ENCODE data around the gene TSKU.

Gene TSKU

DNA sequence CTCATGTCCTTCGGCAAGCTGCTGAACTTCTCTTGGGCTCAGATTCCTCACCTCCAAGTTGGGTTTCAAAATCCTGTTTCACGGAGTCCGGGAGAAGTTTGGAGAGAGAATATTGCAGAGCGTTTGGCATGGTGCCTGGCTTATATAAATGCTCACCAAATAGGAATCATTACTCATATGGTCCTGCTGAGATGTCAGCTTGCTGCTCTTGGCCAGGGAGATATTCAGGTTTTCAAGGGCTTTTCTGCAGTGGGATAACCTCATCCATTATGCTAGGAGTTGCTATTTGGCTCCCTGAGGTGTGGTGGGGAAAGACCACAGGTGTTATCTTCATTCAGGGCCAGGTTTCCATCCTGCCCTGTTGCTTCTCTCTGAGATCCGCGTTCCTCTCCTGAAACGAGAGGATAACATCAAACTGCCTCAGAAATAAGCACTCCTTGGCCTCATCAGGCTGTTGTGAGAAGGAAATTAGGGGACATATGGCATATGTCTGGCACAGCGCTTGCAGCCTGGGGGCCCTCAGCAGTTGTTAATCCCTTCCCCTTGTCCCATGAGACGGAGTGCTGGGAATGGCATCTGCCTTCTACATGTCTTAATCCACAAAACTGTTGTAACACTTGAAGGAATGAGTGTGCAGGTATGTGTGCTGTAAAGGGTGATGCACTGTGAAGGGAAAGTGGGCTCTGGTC lies 47.6 kb downstream of the TSKU start:
- no peak for DNase-seq

DNA sequence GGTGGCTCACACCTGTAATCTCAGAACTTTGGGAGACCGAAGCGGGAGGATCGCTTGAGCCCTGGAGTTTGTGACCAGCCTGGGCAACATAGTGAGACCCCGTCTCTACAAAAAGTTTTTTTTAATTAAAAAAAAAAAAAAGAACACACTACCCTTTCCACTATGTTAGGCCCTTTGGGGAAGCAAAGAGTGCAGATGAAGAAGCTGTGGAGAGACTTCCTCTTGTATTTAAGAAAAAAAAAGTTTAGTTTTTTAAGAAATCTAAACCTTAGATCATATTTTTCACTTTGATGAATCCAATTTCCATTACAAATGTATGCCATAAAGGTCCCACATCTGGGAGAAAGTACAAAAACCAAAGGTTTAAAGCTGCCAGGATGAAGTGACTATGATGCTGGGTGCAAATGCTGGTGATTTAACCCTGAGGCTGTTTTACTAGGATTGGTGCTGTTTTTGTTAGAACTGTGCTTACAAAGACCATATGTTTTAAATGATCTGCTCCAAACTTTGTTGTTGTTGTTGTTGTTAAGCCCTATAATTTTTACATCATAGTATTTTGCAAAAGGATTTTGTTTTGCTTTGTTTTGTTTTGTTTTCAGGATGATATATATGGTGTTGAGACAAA lies 48.6 kb downstream of the TSKU start:
- no peak for DNase-seq

DNA sequence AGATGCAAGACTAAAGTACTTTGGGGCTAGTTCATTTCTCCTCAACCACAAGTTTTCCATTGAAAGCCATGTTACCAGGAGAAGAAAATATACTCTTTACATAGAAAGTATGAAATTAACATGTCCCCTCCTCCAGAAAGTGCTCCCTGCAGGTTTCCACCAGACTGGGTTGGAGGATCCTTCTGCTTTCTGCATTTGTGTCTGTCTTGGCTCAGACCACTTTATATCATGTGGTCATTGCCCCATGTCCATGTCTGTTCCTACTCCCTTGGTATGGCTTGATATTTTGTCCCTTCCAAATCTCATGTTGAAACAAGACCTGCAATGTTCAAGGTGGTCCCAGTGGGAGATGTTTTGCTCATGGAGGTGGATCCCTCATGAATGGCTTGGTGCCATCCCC lies 49.2 kb downstream of the TSKU start:
- no peak for DNase-seq

DNA sequence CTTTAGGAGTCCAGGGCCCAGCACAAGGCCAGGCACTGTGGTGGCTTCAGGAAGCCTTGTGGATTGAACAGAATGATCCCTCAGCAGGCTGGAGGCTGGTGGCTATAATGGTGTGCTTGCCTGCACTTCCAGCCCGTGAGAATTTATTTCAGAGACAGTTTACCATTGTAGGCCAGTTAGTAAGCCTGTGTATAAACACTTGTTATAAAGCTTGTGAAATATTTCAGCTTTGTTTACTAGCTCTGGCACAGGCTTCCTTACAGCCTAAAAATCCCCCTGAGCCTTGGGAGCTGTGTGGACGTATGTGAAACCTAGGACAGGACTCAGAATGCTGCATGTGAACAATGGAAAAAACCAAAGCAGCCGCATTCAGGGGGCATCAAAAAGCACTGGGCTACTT lies 51.0 kb downstream of the TSKU start:
- DNase-seq: no peak

DNA sequence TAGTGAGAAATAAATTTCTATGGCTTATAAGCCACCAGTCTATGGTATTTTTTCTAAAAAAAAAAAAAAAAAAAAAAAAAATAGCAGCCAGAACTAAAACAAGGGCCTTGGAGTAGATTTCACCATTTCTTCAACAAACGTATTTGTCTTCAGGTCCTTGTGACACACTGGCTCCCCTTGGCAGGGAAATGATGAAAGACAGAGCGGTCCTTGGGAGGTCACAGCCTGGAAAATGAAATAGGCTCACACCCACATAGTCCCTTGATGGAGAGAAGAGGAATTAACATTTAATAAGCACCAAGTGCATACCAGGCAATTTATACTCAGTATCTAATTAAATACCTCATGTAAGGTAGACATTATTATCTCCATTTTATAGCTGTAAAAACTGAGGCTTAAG lies 51.9 kb downstream of the TSKU start:
- DNase-seq: no peak

DNA sequence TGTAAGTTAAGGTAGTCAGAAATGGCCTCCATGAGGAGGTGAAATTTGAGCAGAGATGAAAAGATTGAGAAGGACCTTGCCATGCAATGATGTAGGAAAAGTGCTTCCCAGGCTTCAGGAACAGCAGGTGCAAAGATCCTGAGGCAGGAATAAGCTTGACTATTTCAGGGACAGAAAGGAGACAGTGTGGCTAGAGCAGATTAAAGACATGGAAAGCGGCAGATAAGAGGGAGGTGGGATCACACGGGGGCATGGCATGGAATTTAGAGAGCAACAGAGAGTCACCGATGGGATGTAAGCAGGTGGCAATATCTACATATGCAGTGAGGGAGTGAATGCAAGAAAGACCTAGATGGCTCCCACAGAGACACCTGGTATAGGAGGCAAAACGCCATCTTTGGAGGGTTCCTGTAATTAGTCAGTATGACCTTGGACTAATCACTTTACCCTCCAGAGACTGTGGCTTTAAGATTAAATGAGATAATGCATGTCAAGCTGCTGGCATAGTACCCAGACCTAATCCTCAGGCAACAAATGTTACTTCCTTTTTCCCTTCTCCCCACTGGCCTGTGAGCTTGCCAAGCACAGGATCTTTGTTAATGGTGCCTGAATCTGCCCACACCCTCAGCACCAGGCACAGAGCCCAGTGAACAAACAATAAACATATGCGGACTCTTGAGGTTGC lies 52.9 kb downstream of the TSKU start:
- DNase-seq: no peak

DNA sequence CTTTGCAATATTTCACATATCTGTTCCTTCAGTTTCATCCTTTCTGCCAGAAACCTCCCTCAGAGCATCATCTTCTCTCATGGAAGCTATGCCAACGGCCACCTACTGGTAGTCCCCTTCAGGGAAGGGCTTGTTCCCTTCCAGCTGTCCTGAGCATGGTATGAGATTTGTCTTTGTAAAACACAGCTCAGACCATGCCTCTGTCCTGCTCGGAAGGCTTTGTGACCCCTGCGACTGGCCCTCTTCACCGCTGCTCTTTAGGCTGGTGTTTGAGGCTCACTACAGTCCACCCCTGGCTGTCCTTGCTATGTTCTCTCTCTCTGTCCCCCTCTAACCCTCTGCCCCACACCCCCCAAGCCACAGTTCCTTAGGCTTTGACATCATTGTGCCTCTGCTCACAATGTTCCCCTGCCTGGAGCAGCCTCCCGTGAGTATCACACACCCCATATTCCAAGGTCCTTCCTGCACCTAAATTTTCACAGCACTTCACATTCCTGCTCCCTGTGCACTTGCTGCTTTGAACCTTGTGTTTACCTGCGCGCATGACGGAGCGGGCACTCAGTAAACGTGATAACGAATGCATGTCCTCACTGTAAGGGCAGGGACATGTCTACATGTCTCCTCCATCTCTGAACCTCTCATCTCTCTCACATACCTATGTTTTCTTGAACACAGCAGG lies 53.6 kb downstream of the TSKU start:
- no peak for DNase-seq

DNA sequence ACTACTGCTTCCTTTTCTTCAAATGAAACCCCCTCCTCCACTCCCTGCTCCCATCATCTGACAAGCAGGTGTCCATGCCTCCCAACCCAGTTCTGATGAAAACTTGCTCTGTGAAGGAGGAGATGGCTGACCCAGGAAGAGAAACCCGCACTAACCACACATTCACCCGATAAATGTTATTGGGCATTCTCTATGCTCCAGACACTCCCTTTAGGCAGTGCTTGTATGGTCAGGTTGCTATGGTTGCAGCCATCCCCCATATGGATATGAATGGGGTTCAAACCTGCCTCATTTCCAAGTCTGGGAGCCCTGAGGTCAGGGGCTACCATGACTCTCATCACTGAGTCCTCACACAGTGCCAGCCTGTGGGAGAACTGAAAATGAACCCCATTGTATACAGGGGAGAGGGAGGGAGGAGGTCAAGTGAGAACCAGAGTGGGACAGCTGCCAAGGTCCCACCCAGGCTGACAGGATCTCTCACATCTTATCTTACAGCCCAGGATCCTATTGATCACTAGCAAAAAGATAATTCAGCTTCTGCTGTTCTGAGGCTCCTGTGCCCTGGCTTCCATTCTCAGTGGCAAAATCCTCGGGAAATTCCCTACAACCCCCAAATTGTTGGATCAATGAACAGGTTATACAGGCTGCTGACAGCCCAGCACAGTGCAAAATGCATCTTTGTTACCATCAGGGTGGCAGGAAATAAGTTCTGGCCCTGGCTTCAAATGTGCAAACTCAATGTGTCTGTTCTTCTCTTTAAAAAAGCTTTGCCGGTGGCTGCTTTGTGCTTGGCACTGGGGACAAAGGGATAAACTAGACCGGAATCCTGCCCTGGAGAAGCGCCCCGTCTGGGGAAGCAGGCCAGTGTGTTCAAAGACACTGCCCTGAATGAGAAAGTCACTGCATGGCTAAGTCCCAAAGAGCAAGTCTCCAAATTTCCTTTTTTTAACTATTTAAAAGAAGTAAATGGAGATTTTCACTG lies 54.8 kb downstream of the TSKU start:
- no peak for DNase-seq

DNA sequence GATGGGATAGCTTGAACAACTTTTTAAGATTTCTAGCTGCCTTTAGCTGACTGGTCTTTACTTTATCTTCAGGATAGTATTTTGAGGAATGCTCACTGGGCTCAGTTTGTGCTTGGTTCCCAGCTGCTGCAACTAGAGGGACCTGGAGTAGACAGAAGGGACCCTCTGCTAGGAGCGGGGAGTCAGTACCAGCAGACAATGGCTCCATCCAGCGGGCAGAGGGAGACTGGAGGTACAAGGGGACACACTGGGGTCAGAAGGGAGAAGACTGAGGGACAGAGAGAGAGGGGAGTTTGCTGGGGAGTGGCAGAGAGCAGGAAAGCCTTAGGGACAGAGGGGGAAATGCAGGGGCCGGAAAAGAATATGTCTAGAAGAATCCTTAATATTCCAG lies 55.5 kb downstream of the TSKU start:
- no peak for DNase-seq

DNA sequence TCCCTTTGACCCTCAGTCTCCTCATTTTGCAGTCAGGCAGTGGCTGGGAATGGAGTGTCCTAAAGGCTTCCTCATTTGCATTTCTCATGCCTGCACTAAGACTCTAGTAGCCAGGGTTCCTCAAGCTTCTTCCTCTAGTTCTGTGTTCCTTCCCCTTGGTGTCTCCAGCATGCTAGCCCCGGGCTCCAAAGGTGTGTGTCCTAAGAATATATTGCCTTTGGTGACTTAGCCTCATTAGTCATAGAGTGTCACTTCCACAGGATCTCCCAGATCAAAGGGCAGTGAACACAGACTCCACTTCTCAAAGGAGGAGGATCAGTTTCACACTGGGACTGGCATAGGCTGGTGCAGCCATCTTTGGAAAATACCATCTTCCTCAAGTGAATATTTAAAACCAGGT lies 56.2 kb downstream of the TSKU start:
- no peak for DNase-seq

DNA sequence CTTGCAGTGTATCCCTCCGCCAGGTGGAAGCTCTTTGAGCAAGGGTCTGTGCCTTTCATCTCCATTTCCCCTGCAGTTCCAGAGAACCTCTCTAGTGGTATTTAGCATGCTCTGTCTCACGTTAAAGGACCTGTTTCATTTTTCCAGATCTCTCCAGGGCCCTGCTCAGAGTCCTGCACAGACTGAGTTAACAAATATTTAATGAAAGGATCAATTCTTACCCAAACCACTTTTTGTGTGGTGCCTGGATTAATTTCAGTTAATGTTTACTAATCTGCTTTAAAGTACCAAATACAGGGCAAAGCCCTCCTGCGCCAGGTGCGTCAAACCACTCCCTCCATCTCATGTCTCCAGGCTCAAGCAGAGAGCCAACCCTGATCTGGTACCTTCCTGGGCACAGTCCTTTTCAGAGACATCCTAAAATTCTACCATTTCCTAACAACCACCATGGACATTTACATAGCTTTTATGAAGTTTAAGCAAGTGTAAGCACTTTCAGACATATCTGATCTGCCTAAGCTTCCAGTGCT lies 58.8 kb downstream of the TSKU start:
- no peak for DNase-seq

DNA sequence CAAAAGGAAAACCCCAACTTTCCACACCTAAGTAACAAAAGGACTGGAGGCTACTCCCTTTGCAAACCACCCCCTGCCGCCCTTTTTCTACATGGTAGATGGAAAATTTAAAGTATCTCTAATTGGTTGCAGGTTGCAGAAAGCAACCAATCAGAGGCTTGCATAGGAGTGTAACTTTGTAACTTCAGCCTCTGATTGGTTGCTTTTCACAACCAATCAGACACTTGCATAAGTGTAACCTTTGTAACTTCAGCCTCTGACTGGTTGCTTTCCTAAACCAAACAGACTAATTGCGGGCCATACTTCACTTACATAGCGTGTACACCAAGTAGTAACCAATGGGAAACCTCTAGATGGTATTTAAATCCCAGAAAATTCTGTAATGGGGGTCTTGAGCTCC lies 60.8 kb downstream of the TSKU start:
- no peak for DNase-seq

DNA sequence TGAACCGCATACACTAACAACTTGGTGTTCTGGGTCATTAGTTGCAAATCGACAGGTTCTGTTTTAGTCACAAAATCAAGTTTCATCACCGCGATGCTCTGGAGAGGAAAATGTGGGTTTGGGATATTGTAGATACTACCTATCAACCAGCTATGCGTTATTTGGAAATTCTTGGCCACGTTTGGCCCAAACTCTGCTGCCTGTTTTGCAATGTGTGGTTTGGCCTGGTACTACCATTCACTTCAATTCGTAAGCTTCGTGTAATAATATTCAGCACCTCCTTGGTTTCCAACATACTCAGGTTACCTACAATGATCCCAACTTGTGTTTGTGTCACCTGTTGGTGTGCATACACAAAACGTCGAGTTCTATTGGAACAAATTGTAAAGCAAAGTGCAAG lies 61.4 kb downstream of the TSKU start:
- DNase-seq: no peak

DNA sequence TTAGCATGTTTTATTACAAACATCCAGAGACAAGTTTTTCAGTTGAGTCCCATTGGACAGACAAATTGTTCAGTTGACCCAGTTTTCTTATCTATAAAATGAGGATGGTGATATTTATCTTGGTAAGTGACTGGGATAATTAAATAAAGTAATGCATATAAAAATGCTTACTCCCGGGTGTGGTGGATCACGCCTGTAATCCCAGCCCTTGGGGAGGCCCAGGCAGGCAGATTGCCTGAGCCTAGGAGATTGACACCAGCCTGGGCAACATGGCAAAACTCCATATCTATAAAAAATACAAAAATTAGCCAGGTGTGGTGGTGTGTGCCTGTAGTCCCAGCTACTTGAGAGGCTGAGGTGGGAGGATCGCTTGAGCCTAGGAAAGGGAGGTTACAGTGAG lies 61.9 kb downstream of the TSKU start:
- DNase-seq: no peak

DNA sequence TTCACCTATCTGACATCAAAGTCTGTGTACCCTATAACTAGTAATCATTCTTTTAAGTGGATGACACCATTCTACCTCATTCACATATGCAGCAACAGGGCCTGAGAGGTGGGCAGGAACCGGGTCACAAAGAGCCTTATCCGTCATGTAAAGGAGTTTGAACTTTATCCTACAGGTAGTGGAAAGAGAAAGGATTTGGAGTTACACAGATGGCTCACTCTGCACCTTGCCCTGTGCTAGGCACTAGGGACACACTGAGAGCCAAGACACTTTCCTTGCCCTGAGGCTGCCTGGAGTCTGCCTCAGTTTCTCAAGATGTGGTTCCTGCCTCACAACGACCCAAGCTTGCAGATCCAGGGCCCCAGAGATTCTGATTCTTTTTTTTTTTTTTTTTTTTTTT lies 63.3 kb downstream of the TSKU start:
- DNase-seq: no peak

Data from NCI-H774 (cell line).